ENCODE results near the gene ATE1.

GRCh38 chr10:121853950-121854349 lies 73.9 kb downstream of the ATE1 start:
- TF ChIP-seq CTCF (conservative IDR thresholded peaks at IDR 0.05 in 1 of 2, IDR thresholded peaks at IDR 0.05 in 1 of 2; ENCODE audit: low read depth in 1 of 2, low read length in 2 of 2): no peak
- no peak for TF ChIP-seq EZH2 (IDR thresholded peaks at IDR 0.05; ENCODE audit: low read length, missing control alignments)

Measured in fibroblast of lung (primary cell).